H9 (cell line): ENCODE measurements around the gene TMEM205. TPM values are rescaled to one million over a fixed set of nuclear protein-coding genes. Genes with fewer than 3 reads are reported as not detected.

Source experiments
- DNase-seq: peaks from one replicate; pipeline ENCODE4 v3.0.0-alpha.2; 2017
- H2AFZ ChIP-seq: one replicate; pipeline ENCODE4 v1.6.1; 2013; ENCODE audit warnings: mild to moderate bottlenecking, low read length, control low read depth, moderate library complexity
- H2AK5ac ChIP-seq: 2 replicates; pipeline ENCODE4 v1.6.1; 2013; ENCODE audit warnings: low read length, control low read depth, mixed read lengths; ENCODE audit not compliant: insufficient read length
- H2BK120ac ChIP-seq: one replicate; pipeline ENCODE4 v1.6.1; 2013; ENCODE audit warnings: low read depth, mild to moderate bottlenecking, low read length, control low read depth, inconsistent platforms; ENCODE audit not compliant: poor library complexity, severe bottlenecking
- H2BK12ac ChIP-seq: 2 replicates; pipeline ENCODE4 v1.6.1; 2013; ENCODE audit warnings: low read length, control low read depth, mixed read lengths, low read depth; ENCODE audit not compliant: insufficient read length
- H2BK15ac ChIP-seq: 2 replicates; pipeline ENCODE4 v1.6.1; 2013; ENCODE audit warnings: low read depth, low read length, control low read depth
- H2BK20ac ChIP-seq: one replicate; pipeline ENCODE4 v1.6.1; 2013; ENCODE audit warnings: low read depth, mild to moderate bottlenecking, low read length, control low read depth, inconsistent platforms; ENCODE audit not compliant: poor library complexity, severe bottlenecking
- H2BK5ac ChIP-seq: 2 replicates; pipeline ENCODE4 v1.6.1; 2013; ENCODE audit warnings: low read length, control low read depth, mixed read lengths; ENCODE audit not compliant: insufficient read length
- H3K14ac ChIP-seq: 2 replicates; pipeline ENCODE4 v1.6.1; 2013; ENCODE audit warnings: low read length, control low read depth; ENCODE audit not compliant: insufficient read depth
- H3K18ac ChIP-seq: 2 replicates; pipeline ENCODE4 v1.6.1; 2013; ENCODE audit warnings: low read depth, mild to moderate bottlenecking, mixed read lengths, low read length, control low read depth; ENCODE audit not compliant: insufficient read length
- H3K23ac ChIP-seq: 2 replicates; pipeline ENCODE4 v1.6.1; 2013; ENCODE audit warnings: low read length, control low read depth, mixed read lengths, low read depth; ENCODE audit not compliant: insufficient read length
- H3K23me2 ChIP-seq: 2 replicates; pipeline ENCODE4 v1.6.1; 2013; ENCODE audit warnings: low read depth, mild to moderate bottlenecking, mixed read lengths, low read length, control low read depth; ENCODE audit not compliant: insufficient read length, poor library complexity, severe bottlenecking
- H3K27ac ChIP-seq: 2 replicates; pipeline ENCODE4 v1.5.1; 2013; ENCODE audit warnings: low read length, control low read depth, mixed read lengths, low read depth; ENCODE audit not compliant: insufficient read length
- H3K27me3 ChIP-seq: 2 replicates; pipeline ENCODE4 v1.6.1; 2013; ENCODE audit warnings: low read length, control low read depth, inconsistent platforms; ENCODE audit not compliant: insufficient read depth
- H3K4ac ChIP-seq: 2 replicates; pipeline ENCODE4 v1.6.1; 2013; ENCODE audit warnings: low read depth, mild to moderate bottlenecking, control low read depth, inconsistent platforms, low read length, moderate library complexity
- H3K4me1 ChIP-seq: 2 replicates; pipeline ENCODE4 v1.6.1; 2013; ENCODE audit warnings: low read length, control low read depth, inconsistent platforms; ENCODE audit not compliant: insufficient read depth
- H3K4me2 ChIP-seq: 2 replicates; pipeline ENCODE4 v1.6.1; 2013; ENCODE audit warnings: low read length, control low read depth, mixed read lengths; ENCODE audit not compliant: insufficient read length, insufficient read depth
- H3K56ac ChIP-seq: 2 replicates; pipeline ENCODE4 v1.6.1; 2013; ENCODE audit warnings: low read depth, mild to moderate bottlenecking, mixed read lengths, low read length, control low read depth; ENCODE audit not compliant: insufficient read length
- H3K79me1 ChIP-seq: 2 replicates; pipeline ENCODE4 v1.6.1; 2013; ENCODE audit warnings: low read depth, mild to moderate bottlenecking, moderate library complexity, low read length, control low read depth, inconsistent platforms; ENCODE audit not compliant: insufficient read depth, poor library complexity, severe bottlenecking
- H3K79me2 ChIP-seq: 2 replicates; pipeline ENCODE4 v1.6.1; 2013; ENCODE audit warnings: low read length, control low read depth, inconsistent platforms; ENCODE audit not compliant: insufficient read depth
- H3K9ac ChIP-seq: 2 replicates; pipeline ENCODE4 v1.6.1; 2013; ENCODE audit warnings: low read length, control low read depth, mixed read lengths; ENCODE audit not compliant: insufficient read length; ENCODE audit errors: extremely low read depth
- H3K9me3 ChIP-seq: one replicate; pipeline ENCODE4 v1.6.1; 2013; ENCODE audit warnings: low read depth, low read length, inconsistent platforms; ENCODE audit not compliant: control insufficient read depth
- H3T11ph ChIP-seq: one replicate; pipeline ENCODE4 v1.6.1; 2013; ENCODE audit warnings: mild to moderate bottlenecking, low read length, control low read depth, inconsistent platforms
- H4K20me1 ChIP-seq: one replicate; pipeline ENCODE4 v1.6.1; 2013; ENCODE audit not compliant: control insufficient read depth, insufficient read length, insufficient read depth
- H4K5ac ChIP-seq: 2 replicates; pipeline ENCODE4 v1.6.1; 2013; ENCODE audit warnings: low read depth, mild to moderate bottlenecking, mixed read lengths, low read length, control low read depth; ENCODE audit not compliant: insufficient read length
- H4K8ac ChIP-seq: replicated peaks from 2 replicates; pipeline ENCODE4 v1.6.1; 2013; ENCODE audit warnings: low read length, control low read depth, mixed read lengths, low read depth; ENCODE audit not compliant: insufficient read length
- H4K91ac ChIP-seq: 2 replicates; pipeline ENCODE4 v1.6.1; 2013; ENCODE audit warnings: low read depth, mild to moderate bottlenecking, moderate library complexity, mixed read lengths, low read length, control low read depth; ENCODE audit not compliant: insufficient read length
- H3K27ac Mint-ChIP-seq, 3 experiments: 2 replicates in 2 of 3; 3 replicates in 1 of 3; pipeline ENCODE4 v1.8.0; 2020 to 2021; ENCODE audit warnings: mixed read lengths in 3 of 3, mild to moderate bottlenecking in 1 of 3, moderate library complexity in 1 of 3
- H3K27me3 Mint-ChIP-seq: 2 replicates; pipeline ENCODE4 v1.8.0; 2021; ENCODE audit warnings: low read depth, mild to moderate bottlenecking, moderate library complexity, mixed read lengths
- H3K36me3 Mint-ChIP-seq, 3 experiments: 2 replicates in 2 of 3; 3 replicates in 1 of 3; pipeline ENCODE4 v1.8.0; 2020 to 2021; ENCODE audit warnings: low read depth in 3 of 3, mixed read lengths in 3 of 3; ENCODE audit not compliant: insufficient read depth in 1 of 3
- H3K4me1 Mint-ChIP-seq, 2 experiments: 2 replicates each; pipeline ENCODE4 v1.8.0; 2020; ENCODE audit warnings: mixed read lengths in 2 of 2
- H3K4me3 Mint-ChIP-seq, 2 experiments: 2 replicates in 1 of 2; 3 replicates in 1 of 2; pipeline ENCODE4 v1.8.0; 2020 to 2021; ENCODE audit warnings: mild to moderate bottlenecking in 2 of 2, mixed read lengths in 2 of 2, moderate library complexity in 1 of 2
- H3K9me3 Mint-ChIP-seq, 2 experiments: 2 replicates in 1 of 2; 3 replicates in 1 of 2; pipeline ENCODE4 v1.8.0; 2020; ENCODE audit warnings: mild to moderate bottlenecking in 2 of 2, mixed read lengths in 2 of 2, moderate library complexity in 1 of 2
- WGBS: extraction: QIAGEN DNeasy Blood & Tissue Kit; methylation state at CpG from one replicate; pipeline ENCODE4 v1.1.7; 2013; ENCODE audit warnings: missing lambda C conversion rate, low lambda C conversion rate, mixed read lengths; ENCODE audit not compliant: insufficient read length; ENCODE audit errors: extremely low coverage; 5-methylcytosine and 5-hydroxymethylcytosine counted together
- total RNA-seq: library from RNA; stranded (reverse); gene quantifications from 2 replicates; pipeline ENCODE4 v1.2.1, GENCODE V29; 2021
- TF ChIP-seq, protein P1 (sequence below): fragments of 200-600 bp; sonication (generic); conservative IDR thresholded peaks from 3 replicates; pipeline ENCODE4 v1.8.0; 2021; ENCODE audit warnings: antibody characterized with exemption, mild to moderate bottlenecking

TMEM205 gene
- total RNA-seq, 1 experiment from 2014 or later, result 69.7 TPM

DNA sequence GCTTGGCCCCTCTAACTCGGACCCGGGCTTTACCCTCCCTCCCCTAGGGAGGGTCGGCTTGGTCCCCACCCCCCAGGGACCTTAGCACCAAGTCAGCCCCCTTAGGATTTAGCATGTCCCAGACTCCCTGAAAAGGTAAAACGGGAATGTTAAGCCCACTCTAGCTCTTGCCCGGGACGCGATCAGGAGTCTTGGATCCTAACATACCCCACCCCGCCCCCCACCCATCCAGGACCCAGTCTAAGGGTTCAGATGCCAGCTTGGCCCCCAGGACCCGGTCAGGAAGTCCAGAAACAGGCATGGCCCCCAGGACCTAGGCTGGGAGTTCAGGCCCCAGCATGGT lies 37.6 kb upstream of the TMEM205 start:
- no peak overlapping the region for H3K18ac ChIP-seq
- peaks cover 2% of the 10 kb centered on the region; the same call in 1 of the 2 replicates for H3K27me3 Mint-ChIP-seq
- H3K56ac ChIP-seq, result no peak overlapping the region
- H4K5ac ChIP-seq, result no peak overlapping the region
- H2BK5ac ChIP-seq, result no peak overlapping the region
- peaks cover 18% of the 10 kb centered on the region for H3K23me2 ChIP-seq
- no peak overlapping the region for H3K14ac ChIP-seq
- no peak overlapping the region for H3K23ac ChIP-seq
- H4K8ac ChIP-seq, result no peak overlapping the region
- H2BK120ac ChIP-seq, result no peak overlapping the region
- H4K91ac ChIP-seq, result no peak overlapping the region
- H3K36me3 Mint-ChIP-seq, result peaks cover 1 to 5% (median 3%) of the 10 kb centered on the region in 3 experiments; a peak in 5 of 7 replicates
- H3K9ac ChIP-seq, result no peak overlapping the region
- H3K79me2 ChIP-seq, result no peaks in the 10 kb centered on the region
- H3K4me2 ChIP-seq, result peak overlapping the region; percentile 86
- H2BK12ac ChIP-seq, result no peak overlapping the region
- no peaks in the 10 kb centered on the region for H3K27me3 ChIP-seq
- no CpG with 5 or more reads among the region's 9 CpGs for WGBS
- H2BK20ac ChIP-seq, result no peak overlapping the region
- H2AFZ ChIP-seq, result no peak overlapping the region
- DNase-seq, result no peak
- H3K4me1 Mint-ChIP-seq, result peaks cover 9 to 23% of the 10 kb centered on the region in 2 experiments
- TF ChIP-seq, protein P1, sequence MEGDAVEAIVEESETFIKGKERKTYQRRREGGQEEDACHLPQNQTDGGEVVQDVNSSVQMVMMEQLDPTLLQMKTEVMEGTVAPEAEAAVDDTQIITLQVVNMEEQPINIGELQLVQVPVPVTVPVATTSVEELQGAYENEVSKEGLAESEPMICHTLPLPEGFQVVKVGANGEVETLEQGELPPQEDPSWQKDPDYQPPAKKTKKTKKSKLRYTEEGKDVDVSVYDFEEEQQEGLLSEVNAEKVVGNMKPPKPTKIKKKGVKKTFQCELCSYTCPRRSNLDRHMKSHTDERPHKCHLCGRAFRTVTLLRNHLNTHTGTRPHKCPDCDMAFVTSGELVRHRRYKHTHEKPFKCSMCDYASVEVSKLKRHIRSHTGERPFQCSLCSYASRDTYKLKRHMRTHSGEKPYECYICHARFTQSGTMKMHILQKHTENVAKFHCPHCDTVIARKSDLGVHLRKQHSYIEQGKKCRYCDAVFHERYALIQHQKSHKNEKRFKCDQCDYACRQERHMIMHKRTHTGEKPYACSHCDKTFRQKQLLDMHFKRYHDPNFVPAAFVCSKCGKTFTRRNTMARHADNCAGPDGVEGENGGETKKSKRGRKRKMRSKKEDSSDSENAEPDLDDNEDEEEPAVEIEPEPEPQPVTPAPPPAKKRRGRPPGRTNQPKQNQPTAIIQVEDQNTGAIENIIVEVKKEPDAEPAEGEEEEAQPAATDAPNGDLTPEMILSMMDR, result no peak
- peak overlapping the region; percentile 92 to 95 for H3K4me3 Mint-ChIP-seq
- no peaks in the 10 kb centered on the region for H3K9me3 Mint-ChIP-seq
- no peak overlapping the region for H2AK5ac ChIP-seq
- no peak overlapping the region for H3K27ac ChIP-seq
- H4K20me1 ChIP-seq, result peaks cover 4% of the 10 kb centered on the region
- H3K4me1 ChIP-seq, result no peaks in the 10 kb centered on the region
- H3K79me1 ChIP-seq, result no peaks in the 10 kb centered on the region
- H3K9me3 ChIP-seq, result no peaks in the 10 kb centered on the region
- no peak overlapping the region for H3K4ac ChIP-seq
- no peak overlapping the region for H3T11ph ChIP-seq
- no peak overlapping the region for H3K27ac Mint-ChIP-seq
- no peak overlapping the region for H2BK15ac ChIP-seq
